DOHH2 (cell line): ENCODE measurements around the gene ALX4.

ENCODE experiments used
- H3F3A ChIP-seq: fragments of 200-600 bp; sonication (generic), shearing (Covaris generic); 2 replicates; pipeline ENCODE4 v1.6.0; 2016; ENCODE audit warnings: antibody characterized with exemption, mild to moderate bottlenecking; ENCODE audit not compliant: control insufficient read depth, insufficient read depth
- H3K27ac ChIP-seq: fragments of 200-600 bp; sonication (generic); 2 replicates; pipeline ENCODE4 v1.5.1; 2014; ENCODE audit warnings: low read depth, mild to moderate bottlenecking, low read length, moderate library complexity
- H3K27me3 ChIP-seq: fragments of 200-600 bp; sonication (generic); 2 replicates; pipeline ENCODE4 v1.6.1; 2014; ENCODE audit warnings: mild to moderate bottlenecking, low read length, mixed read lengths; ENCODE audit not compliant: control insufficient read depth
- H3K36me3 ChIP-seq: fragments of 200-600 bp; sonication (generic); 2 replicates; pipeline ENCODE4 v1.6.1; 2014; ENCODE audit warnings: mild to moderate bottlenecking, low read length, moderate library complexity, mixed read lengths; ENCODE audit not compliant: control insufficient read depth
- H3K4me1 ChIP-seq: fragments of 200-600 bp; sonication (generic); 2 replicates; pipeline ENCODE4 v1.6.1; 2014; ENCODE audit warnings: mild to moderate bottlenecking, low read length, mixed read lengths; ENCODE audit not compliant: control insufficient read depth
- H3K4me2 ChIP-seq: fragments of 200-600 bp; sonication (generic); 2 replicates; pipeline ENCODE4 v1.6.0; 2014; ENCODE audit warnings: mild to moderate bottlenecking, low read length, moderate library complexity
- H3K4me3 ChIP-seq: fragments of 200-600 bp; sonication (generic); 2 replicates; pipeline ENCODE4 v1.5.1; 2014; ENCODE audit warnings: mild to moderate bottlenecking, low read length, mixed read lengths
- H3K79me2 ChIP-seq: fragments of 200-600 bp; sonication (generic); 2 replicates; pipeline ENCODE4 v1.6.1; 2014; ENCODE audit warnings: mild to moderate bottlenecking, low read length, mixed read lengths; ENCODE audit not compliant: control insufficient read depth
- H3K9me2 ChIP-seq: fragments of 200-600 bp; sonication (generic); replicated peaks from 2 replicates; pipeline ENCODE4 v1.6.1; 2014; ENCODE audit warnings: mild to moderate bottlenecking, low read length, mixed read lengths; ENCODE audit not compliant: control insufficient read depth
- H3K9me3 ChIP-seq: fragments of 200-600 bp; sonication (generic); 2 replicates; pipeline ENCODE4 v1.6.1; 2014; ENCODE audit warnings: antibody characterized with exemption, low read length, mixed read lengths; ENCODE audit not compliant: control insufficient read depth, insufficient read depth
- H4K20me1 ChIP-seq: fragments of 200-600 bp; sonication (generic); 2 replicates; pipeline ENCODE4 v1.6.0; 2014; ENCODE audit warnings: low read depth, mild to moderate bottlenecking, antibody characterized with exemption, low read length, moderate library complexity; ENCODE audit not compliant: control insufficient read depth, insufficient read depth
- CTCF ChIP-seq: fragments of 200-600 bp; sonication (generic); IDR thresholded peaks from one replicate; pipeline ENCODE4 v1.5.1; 2014; ENCODE audit warnings: antibody characterized with exemption, mild to moderate bottlenecking, low read depth, low read length; ENCODE audit not compliant: poor library complexity, severe bottlenecking
- EZH2phosphoT487 ChIP-seq: fragments of 200-600 bp; sonication (generic); IDR thresholded peaks from 2 replicates; pipeline ENCODE4 v1.6.1; 2017; ENCODE audit warnings: borderline replicate concordance, mild to moderate bottlenecking, antibody characterized with exemption, low read length, moderate library complexity, mixed read lengths

Gene ALX4

GRCh38 chr11:44343778-44344422 is 34.0 kb upstream of the ALX4 start:
- Histone ChIP-seq H3K4me3 (no peak overlapping the region), H3K4me1 (no peaks in the 10 kb centered on the region), H3K9me3 (no peaks in the 10 kb centered on the region), H3K36me3 (no peaks in the 10 kb centered on the region), H3K9me2 (no peaks in the 10 kb centered on the region), H3K27ac (no peak overlapping the region), H4K20me1 (no peaks in the 10 kb centered on the region), H3K4me2 (no peak overlapping the region), H3F3A (no peaks in the 10 kb centered on the region), H3K79me2 (no peaks in the 10 kb centered on the region), H3K27me3 (peaks cover 2% of the 10 kb centered on the region; the same call in 1 of the 2 replicates)
- no peak for TF ChIP-seq EZH2phosphoT487
- TF ChIP-seq CTCF = no peak

GRCh38 chr11:44342616-44343015 is 32.7 kb upstream of the ALX4 start:
- Histone ChIP-seq H3K4me3 (no peak overlapping the region), H3K4me1 (no peaks in the 10 kb centered on the region), H3F3A (no peaks in the 10 kb centered on the region), H4K20me1 (no peaks in the 10 kb centered on the region), H3K79me2 (no peaks in the 10 kb centered on the region), H3K27ac (no peak overlapping the region), H3K9me3 (no peaks in the 10 kb centered on the region), H3K27me3 (peaks cover 15% of the 10 kb centered on the region), H3K36me3 (no peaks in the 10 kb centered on the region), H3K9me2 (no peaks in the 10 kb centered on the region), H3K4me2 (no peak overlapping the region)
- TF ChIP-seq EZH2phosphoT487 (no peak), CTCF (no peak)

GRCh38 chr11:44340656-44341055 is 30.7 kb upstream of the ALX4 start:
- Histone ChIP-seq H3K4me1 (no peaks in the 10 kb centered on the region), H3K27ac (no peak overlapping the region), H3K79me2 (no peaks in the 10 kb centered on the region), H3K9me2 (no peaks in the 10 kb centered on the region), H3F3A (no peaks in the 10 kb centered on the region), H3K36me3 (no peaks in the 10 kb centered on the region), H3K4me2 (no peak overlapping the region), H4K20me1 (no peaks in the 10 kb centered on the region), H3K9me3 (no peaks in the 10 kb centered on the region), H3K4me3 (no peak overlapping the region), H3K27me3 (peaks cover 16% of the 10 kb centered on the region)
- TF ChIP-seq CTCF (no peak), EZH2phosphoT487 (no peak)
